SK-N-SH (cell line): Measurements from ENCODE around the gene RDH14. TPM values are rescaled to one million over a fixed set of nuclear protein-coding genes. Genes with fewer than 3 reads are reported as not detected.

ENCODE experiments used
- CTCF ChIA-PET: fragments of 300-600, 350-600 bp; formaldehyde crosslinking; extraction: SDS; loops from one replicate; lab custom pipeline; 2021; lab: Yijun Ruan, JAX
- POLR2A ChIA-PET: fragments of 350-600 bp; sonication (Branson Sonifier 250); formaldehyde crosslinking; extraction: SDS; loops from one replicate; lab custom pipeline; 2020; ENCODE audit warnings: antibody characterized with exemption, inconsistent platforms; lab: Yijun Ruan, JAX
- DNase-seq: peaks from one replicate; pipeline ENCODE4 v3.0.0; 2012
- H2AFZ ChIP-seq: fragments of 200-600 bp; sonication (generic); 2 replicates; pipeline ENCODE4 v1.8.1; 2016; ENCODE audit warnings: antibody characterized with exemption, mild to moderate bottlenecking, low read depth
- H3F3A ChIP-seq: fragments of 200-600 bp; sonication (generic); replicated peaks from 2 replicates; pipeline ENCODE3; 2016; ENCODE audit warnings: antibody characterized with exemption, mild to moderate bottlenecking; ENCODE audit not compliant: insufficient read depth
- H3K27ac ChIP-seq, 2 experiments: fragments of 200-500 bp in 1 of 2; fragments of 200-600 bp in 1 of 2; sonication (Bioruptor generic) in 1 of 2; sonication (generic), shearing (Covaris generic) in 1 of 2; 2 replicates each; pipeline versions ENCODE4 v1.5.1 to v1.6.1; 2014 to 2016; ENCODE audit warnings: low read depth in 2 of 2, inconsistent platforms in 1 of 2, low read length in 1 of 2, mild to moderate bottlenecking in 1 of 2, mixed read lengths in 1 of 2
- H3K27me3 ChIP-seq: fragments of 200-600 bp; sonication (generic), shearing (Covaris generic); 2 replicates; pipeline ENCODE4 v1.6.1; 2016; ENCODE audit warnings: mixed run types; ENCODE audit not compliant: insufficient read depth
- H3K36me3 ChIP-seq, 2 experiments: fragments of 200-500 bp in 1 of 2; fragments of 200-600 bp in 1 of 2; sonication (Bioruptor generic) in 1 of 2; sonication (generic) in 1 of 2; replicated peaks in 1 of 2; 2 replicates each; pipeline versions ENCODE3 to v1.5.1; 2014 to 2016; ENCODE audit warnings: low read length in 1 of 2, mild to moderate bottlenecking in 1 of 2; ENCODE audit not compliant: insufficient read depth in 2 of 2, control insufficient read depth in 1 of 2
- H3K4me1 ChIP-seq, 2 experiments: fragments of 200-500 bp in 1 of 2; fragments of 200-600 bp in 1 of 2; sonication (Bioruptor generic) in 1 of 2; sonication (generic), shearing (Covaris generic) in 1 of 2; 2 replicates each; pipeline versions ENCODE4 v1.5.1 to v1.6.1; 2014 to 2016; ENCODE audit warnings: low read depth in 1 of 2, low read length in 1 of 2, mixed run types in 1 of 2; ENCODE audit not compliant: insufficient read depth in 2 of 2, control insufficient read depth in 1 of 2
- H3K4me2 ChIP-seq: fragments of 200-600 bp; sonication (generic), shearing (Covaris generic); 2 replicates; pipeline ENCODE4 v1.6.1; 2017; ENCODE audit warnings: mixed run types
- H3K4me3 ChIP-seq, 2 experiments: fragments of 200-500 bp in 1 of 2; fragments of 200-600 bp in 1 of 2; sonication (Bioruptor generic) in 1 of 2; sonication (generic), shearing (Covaris generic) in 1 of 2; 2 replicates each; pipeline versions ENCODE4 v1.5.1 to v1.8.1; 2014 to 2016; ENCODE audit warnings: low read depth in 2 of 2, inconsistent platforms in 1 of 2, low read length in 1 of 2, mild to moderate bottlenecking in 1 of 2, mixed read lengths in 1 of 2, moderate library complexity in 1 of 2
- H3K79me2 ChIP-seq: fragments of 200-600 bp; sonication (generic); 2 replicates; pipeline ENCODE4 v1.8.1; 2017; ENCODE audit warnings: mild to moderate bottlenecking; ENCODE audit not compliant: insufficient read depth
- H3K9ac ChIP-seq: fragments of 200-600 bp; sonication (generic); 2 replicates; pipeline ENCODE4 v1.6.1; 2017; ENCODE audit warnings: mixed run types
- H3K9me2 ChIP-seq: fragments of 200-600 bp; sonication (generic); 2 replicates; pipeline ENCODE4 v1.6.1; 2017; ENCODE audit warnings: mixed run types
- H3K9me3 ChIP-seq: fragments of 200-600 bp; sonication (generic); 2 replicates; pipeline ENCODE4 v1.6.1; 2017; ENCODE audit warnings: mixed run types, mild to moderate bottlenecking, moderate library complexity
- H4K20me1 ChIP-seq: fragments of 200-600 bp; sonication (generic); 2 replicates; pipeline ENCODE4 v1.6.1; 2017; ENCODE audit warnings: mild to moderate bottlenecking, mixed run types; ENCODE audit not compliant: insufficient read depth
- ELF1 ChIP-seq: IDR thresholded peaks from 2 replicates; pipeline ENCODE4 v1.4.0; 2012
- JUND ChIP-seq: IDR thresholded peaks from 2 replicates; pipeline ENCODE4 v1.4.0; 2012
- POLR2AphosphoS5 ChIP-seq: IDR thresholded peaks from 2 replicates; pipeline ENCODE4 v1.6.1; 2012; ENCODE audit warnings: low read depth, low read length
- RAD21 ChIP-seq: IDR thresholded peaks from 2 replicates; pipeline ENCODE4 v1.6.1; 2012; ENCODE audit warnings: mild to moderate bottlenecking, low read length
- RFX5 ChIP-seq: IDR thresholded peaks from 2 replicates; pipeline ENCODE4 v1.6.1; 2012; ENCODE audit warnings: mild to moderate bottlenecking, improper control_type of control experiment, low read length
- SMC3 ChIP-seq: IDR thresholded peaks from 2 replicates; pipeline ENCODE4 v1.6.1; 2012; ENCODE audit warnings: low read depth, low read length, improper control_type of control experiment
- TCF12 ChIP-seq: IDR thresholded peaks from 2 replicates; pipeline ENCODE4 v1.4.0; 2012
- TEAD4 ChIP-seq: IDR thresholded peaks from 2 replicates; pipeline ENCODE4 v1.4.0; 2012; ENCODE audit warnings: mild to moderate bottlenecking, borderline replicate concordance; ENCODE audit not compliant: insufficient read depth
- whole genome bisulfite sequencing: methylation state at CpG from one replicate; pipeline ENCODE4 v1.1.6; 2017; ENCODE audit warnings: low lambda C conversion rate; 5-methylcytosine and 5-hydroxymethylcytosine counted together
- polyA plus RNA-seq, 3 experiments: library from polyadenylated mRNA; depleted of rRNA; stranded (reverse); fragments of >200 nt; gene quantifications; 2 replicates each; pipeline ENCODE4 v1.2.3, GENCODE V29; 2012
- TF ChIP-seq, protein P1 (sequence below): IDR thresholded peaks from 2 replicates; pipeline ENCODE4 v1.4.0; 2012; ENCODE audit warnings: low read depth

Gene RDH14
- polyA plus RNA-seq, 1 of the 3 experiments (the other 2 are of a cell fraction): 20.2 TPM

- Histone ChIP-seq H3K4me1 (peaks cover 8 to 34% of the 10 kb centered on the region in 2 experiments; a peak in 3 of 4 replicates), H3F3A (peaks cover 42% of the 10 kb centered on the region), H3K36me3 (peaks cover 38 to 40% of the 10 kb centered on the region in 2 experiments), H2AFZ (no peak overlapping the region), H3K9me3 (no peaks in the 10 kb centered on the region), H3K79me2 (peaks cover 40% of the 10 kb centered on the region), H3K27me3 (no peaks in the 10 kb centered on the region), H4K20me1 (no peaks in the 10 kb centered on the region), H3K4me3 (no peak overlapping the region), H3K9me2 (no peaks in the 10 kb centered on the region), H3K9ac (peak overlapping the region; percentile 9; the same call in 1 of the 2 replicates), H3K27ac (peak overlapping the region; percentile 66 to 76), H3K4me2 (peak overlapping the region; percentile 8)
- WGBS: 44% methylated on average over 2 of the region's 2 CpGs
- peak; percentile 47 for DNase-seq
- ChIA-PET POLR2A (interaction anchor here (1.0 kb wide), 1 partner anchor 9 kb away, joined by 6 read pairs; the partner anchor contains the start of gene RDH14), CTCF (interaction anchor here (1.3 to 3.4 kb wide), 2 partner anchors 31 to 198 kb away, joined by 3 to 20 read pairs; no protein-coding TSS in a partner anchor)
- peak; percentile 64; the same call in 1 of the 2 replicates for TF ChIP-seq TCF12
- 0 out of 2 replicates have a peak, but pooled peaks have one; percentile 38 for TF ChIP-seq POLR2AphosphoS5
- no peak for TF ChIP-seq JUND
Observed at GRCh38 chr2:18551623-18552022, 8.8 kb downstream of the RDH14 start.

DNA sequence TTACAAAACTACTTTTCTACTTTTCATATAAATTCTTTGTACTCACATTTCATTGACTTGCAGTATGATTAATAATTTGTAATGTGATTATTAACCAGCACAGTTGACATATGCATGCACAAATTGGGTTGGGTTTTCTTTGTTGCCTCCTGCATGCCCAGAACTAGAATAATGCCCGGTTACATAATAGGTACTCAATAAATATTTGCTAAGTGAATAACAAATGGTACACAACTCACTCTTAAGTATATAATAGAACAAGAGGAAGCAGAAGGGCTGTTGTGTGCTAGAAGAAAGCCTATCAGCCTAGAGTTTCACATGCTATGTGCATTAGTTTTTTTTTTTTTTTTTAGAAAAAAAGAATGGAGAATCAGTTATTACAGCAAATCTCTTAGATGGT is 9.3 kb downstream of the RDH14 start:
- H3K4me2 ChIP-seq: peak overlapping the region; percentile 8; the same call in 1 of the 2 replicates

DNA sequence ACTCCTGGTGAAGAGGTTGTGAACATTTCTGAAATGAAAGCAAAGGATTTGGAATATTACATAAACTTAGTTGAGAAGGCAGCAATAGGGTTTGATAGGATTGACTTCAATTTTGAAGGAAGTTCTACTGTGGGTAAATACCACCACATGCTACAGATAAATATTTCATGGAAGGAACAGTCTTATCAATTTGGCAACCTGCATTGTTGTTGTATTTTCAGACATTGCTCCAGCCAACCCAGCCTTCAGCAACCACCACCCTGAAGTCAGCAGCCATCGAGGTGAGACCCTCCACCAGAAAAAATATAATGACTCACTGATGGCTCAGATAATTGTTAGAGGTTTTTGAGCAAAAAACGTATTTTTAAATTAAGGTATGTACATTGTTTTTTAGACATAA is 10.0 kb downstream of the RDH14 start:
- H3K36me3 ChIP-seq: peaks cover 26 to 29% of the 10 kb centered on the region in 2 experiments
- WGBS: 72% methylated on average over 2 of the region's 2 CpGs
- DNase-seq: no peak
- peaks cover 48% of the 10 kb centered on the region for H3F3A ChIP-seq
- ChIA-PET CTCF (no interaction called here), POLR2A (no interaction called here)
- H3K9me2 ChIP-seq: no peaks in the 10 kb centered on the region
- H3K9ac ChIP-seq: no peak overlapping the region
- peaks cover 28% of the 10 kb centered on the region; the same call in 1 of the 2 replicates for H3K79me2 ChIP-seq
- H3K9me3 ChIP-seq: no peaks in the 10 kb centered on the region
- peaks cover 8 to 44% of the 10 kb centered on the region in 2 experiments; a peak in 3 of 4 replicates for H3K4me1 ChIP-seq
- no peaks in the 10 kb centered on the region for H3K27me3 ChIP-seq
- no peak overlapping the region for H3K4me3 ChIP-seq
- H3K27ac ChIP-seq: 0 out of 4 replicates have a peak overlapping the region, but pooled peaks of 1 of the 2 experiments have one; percentile 66
- H3K4me2 ChIP-seq: no peak overlapping the region
- no peaks in the 10 kb centered on the region for H4K20me1 ChIP-seq
- H2AFZ ChIP-seq: no peak overlapping the region
- TF ChIP-seq RAD21 (no peak), JUND (no peak), SMC3 (no peak), TEAD4 (no peak), RFX5 (no peak), ELF1 (no peak), TCF12 (no peak)
- TF ChIP-seq, protein P1, sequence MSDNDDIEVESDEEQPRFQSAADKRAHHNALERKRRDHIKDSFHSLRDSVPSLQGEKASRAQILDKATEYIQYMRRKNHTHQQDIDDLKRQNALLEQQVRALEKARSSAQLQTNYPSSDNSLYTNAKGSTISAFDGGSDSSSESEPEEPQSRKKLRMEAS: no peak
- TF ChIP-seq, all 33 proteins: peak for 0

More for the DNA sequence above, 9.3 kb downstream of the RDH14 start:
- H3K9me3 ChIP-seq: no peaks in the 10 kb centered on the region
- peaks cover 8 to 37% of the 10 kb centered on the region in 2 experiments; a peak in 3 of 4 replicates for H3K4me1 ChIP-seq
- no peak overlapping the region for H3K4me3 ChIP-seq
- no peak for DNase-seq
- POLR2A ChIA-PET: interaction anchor here (1.0 kb wide), 1 partner anchor 9 kb away, joined by 6 read pairs; the partner anchor contains the start of gene RDH14
- no peaks in the 10 kb centered on the region for H3K27me3 ChIP-seq
- H3K79me2 ChIP-seq: peaks cover 36% of the 10 kb centered on the region; the same call in 1 of the 2 replicates
- no peaks in the 10 kb centered on the region for H3K9me2 ChIP-seq
- WGBS: 76% methylated on average over 1 of the region's 1 CpG
- peaks cover 34 to 35% of the 10 kb centered on the region in 2 experiments for H3K36me3 ChIP-seq
- TF ChIP-seq SMC3: no peak
- TF ChIP-seq, all 33 proteins: peak for 0
- no peak overlapping the region for H2AFZ ChIP-seq
- no peaks in the 10 kb centered on the region for H4K20me1 ChIP-seq
- CTCF ChIA-PET: interaction anchor here (3.4 kb wide), 1 partner anchor 30 kb away, joined by 20 read pairs; no protein-coding TSS in a partner anchor
- peaks cover 44% of the 10 kb centered on the region for H3F3A ChIP-seq
- peak overlapping the region; percentile 9; the same call in 1 of the 2 replicates for H3K9ac ChIP-seq
- peak overlapping the region; percentile 66 to 76 for H3K27ac ChIP-seq
